Mammary epithelial cell (primary cell): ENCODE results near the gene TREML4.

Source experiments
- EZH2 ChIP-seq: IDR thresholded peaks from 2 replicates; pipeline ENCODE4 v1.6.1; 2012; ENCODE audit warnings: low read length, inconsistent platforms, borderline replicate concordance
- TF ChIP-seq, protein P1 (sequence below), 2 donors: IDR thresholded peaks in 1 of 2; conservative IDR thresholded peaks in 1 of 2; 2 replicates each; pipeline ENCODE4 v1.5.1; 2011 to 2012; ENCODE audit warnings: inconsistent platforms in 2 of 2, low read length in 2 of 2, mild to moderate bottlenecking in 2 of 2, control low read depth in 1 of 2, low read depth in 1 of 2; ENCODE audit not compliant: insufficient read depth in 1 of 2; ENCODE audit errors: extremely low read depth in 1 of 2

- TF ChIP-seq, protein P1, sequence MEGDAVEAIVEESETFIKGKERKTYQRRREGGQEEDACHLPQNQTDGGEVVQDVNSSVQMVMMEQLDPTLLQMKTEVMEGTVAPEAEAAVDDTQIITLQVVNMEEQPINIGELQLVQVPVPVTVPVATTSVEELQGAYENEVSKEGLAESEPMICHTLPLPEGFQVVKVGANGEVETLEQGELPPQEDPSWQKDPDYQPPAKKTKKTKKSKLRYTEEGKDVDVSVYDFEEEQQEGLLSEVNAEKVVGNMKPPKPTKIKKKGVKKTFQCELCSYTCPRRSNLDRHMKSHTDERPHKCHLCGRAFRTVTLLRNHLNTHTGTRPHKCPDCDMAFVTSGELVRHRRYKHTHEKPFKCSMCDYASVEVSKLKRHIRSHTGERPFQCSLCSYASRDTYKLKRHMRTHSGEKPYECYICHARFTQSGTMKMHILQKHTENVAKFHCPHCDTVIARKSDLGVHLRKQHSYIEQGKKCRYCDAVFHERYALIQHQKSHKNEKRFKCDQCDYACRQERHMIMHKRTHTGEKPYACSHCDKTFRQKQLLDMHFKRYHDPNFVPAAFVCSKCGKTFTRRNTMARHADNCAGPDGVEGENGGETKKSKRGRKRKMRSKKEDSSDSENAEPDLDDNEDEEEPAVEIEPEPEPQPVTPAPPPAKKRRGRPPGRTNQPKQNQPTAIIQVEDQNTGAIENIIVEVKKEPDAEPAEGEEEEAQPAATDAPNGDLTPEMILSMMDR (conservative IDR thresholded peaks at IDR 0.05 in 1 of 2, IDR thresholded peaks at IDR 0.05 in 1 of 2; ENCODE audit: extremely low read depth in 1 of 2, insufficient read depth in 1 of 2, low read depth in 1 of 2, low read length in 2 of 2): no peak
- TF ChIP-seq EZH2: no peak
Measured at GRCh38 chr6:41201764-41202173, 26.4 kb upstream of the TREML4 start.
